ENCODE data around the gene PDE9A.

PDE9A gene

GRCh38 chr21:42644223-42645208 is 8.9 kb upstream of the PDE9A start:
- no peak for DNase-seq

- DNase-seq, result no peak
Observed at GRCh38 chr21:42645211-42646075, 8.0 kb upstream of the PDE9A start.

- no peak for DNase-seq
Observed at GRCh38 chr21:42646076-42646825, 7.2 kb upstream of the PDE9A start.

- no peak for DNase-seq
Observed at GRCh38 chr21:42646836-42647235, 6.6 kb upstream of the PDE9A start.

- DNase-seq, result no peak
Observed at GRCh38 chr21:42648606-42649005, 4.8 kb upstream of the PDE9A start.

- no peak for DNase-seq
Observed at GRCh38 chr21:42649122-42650032, 4.0 kb upstream of the PDE9A start.

GRCh38 chr21:42650033-42650370 is 3.4 kb upstream of the PDE9A start:
- DNase-seq, result no peak

GRCh38 chr21:42650441-42651421 is 2.7 kb upstream of the PDE9A start:
- no peak for DNase-seq

- no peak for DNase-seq
Observed at GRCh38 chr21:42651515-42652401, 1.7 kb upstream of the PDE9A start.

- DNase-seq, result peak; percentile 11
Observed at GRCh38 chr21:42652527-42653230, 742 bp upstream of the PDE9A start.

GRCh38 chr21:42654179-42654912 is 925 bp downstream of the PDE9A start:
- DNase-seq, result peak; percentile 12

- DNase-seq, result no peak
Observed at GRCh38 chr21:42654913-42655795, 1.7 kb downstream of the PDE9A start.

- DNase-seq, result no peak
Observed at GRCh38 chr21:42655796-42656770, 2.7 kb downstream of the PDE9A start.

- no peak for DNase-seq
Observed at GRCh38 chr21:42656872-42657271, 3.5 kb downstream of the PDE9A start.

- no peak for DNase-seq
Observed at GRCh38 chr21:42657676-42658319, 4.4 kb downstream of the PDE9A start.

Data from NCI-H748 treated with DMSO at 0.1 percent for 48 hours (cell line).